Measurements from ENCODE around the gene GTPBP2.

Gene GTPBP2, protein sequence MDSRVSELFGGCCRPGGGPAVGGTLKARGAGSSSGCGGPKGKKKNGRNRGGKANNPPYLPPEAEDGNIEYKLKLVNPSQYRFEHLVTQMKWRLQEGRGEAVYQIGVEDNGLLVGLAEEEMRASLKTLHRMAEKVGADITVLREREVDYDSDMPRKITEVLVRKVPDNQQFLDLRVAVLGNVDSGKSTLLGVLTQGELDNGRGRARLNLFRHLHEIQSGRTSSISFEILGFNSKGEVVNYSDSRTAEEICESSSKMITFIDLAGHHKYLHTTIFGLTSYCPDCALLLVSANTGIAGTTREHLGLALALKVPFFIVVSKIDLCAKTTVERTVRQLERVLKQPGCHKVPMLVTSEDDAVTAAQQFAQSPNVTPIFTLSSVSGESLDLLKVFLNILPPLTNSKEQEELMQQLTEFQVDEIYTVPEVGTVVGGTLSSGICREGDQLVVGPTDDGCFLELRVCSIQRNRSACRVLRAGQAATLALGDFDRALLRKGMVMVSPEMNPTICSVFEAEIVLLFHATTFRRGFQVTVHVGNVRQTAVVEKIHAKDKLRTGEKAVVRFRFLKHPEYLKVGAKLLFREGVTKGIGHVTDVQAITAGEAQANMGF

DNA sequence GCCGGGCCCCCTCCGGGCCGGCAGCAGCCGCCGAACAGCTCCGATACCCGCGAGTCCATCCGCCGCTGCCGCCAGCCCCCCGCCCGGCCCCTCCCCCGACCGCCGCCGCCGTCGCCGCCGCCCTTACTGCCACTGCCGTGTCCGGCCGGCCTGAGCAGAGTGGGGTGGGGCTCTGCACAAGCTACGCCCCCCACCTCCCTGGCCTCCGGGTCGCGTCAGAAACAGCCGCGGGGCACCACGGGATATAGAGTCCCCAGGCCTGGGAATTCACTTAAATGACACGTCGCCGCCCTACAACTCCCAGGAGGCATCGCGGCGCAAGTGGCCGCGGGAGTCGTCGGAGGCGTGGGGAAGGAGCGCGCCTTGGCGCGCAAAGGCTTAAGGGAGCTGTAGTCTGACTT lies at the start of gene GTPBP2:
Gene GTPBP2 (minus strand): TSS at position 161 of the 401 bp plus-strand sequence. CDS start 102 bp downstream, at position 59.
- Histone ChIP-seq H3K4me3 (peak within 1 kb of the TSS; percentile 93 to 99), H3K4me1 (peaks cover 0 to 25% (median 21%) of the 10 kb centered on the region in 4 donors), H3K36me3 (peaks cover 20 to 25% (median 22%) of the 10 kb centered on the region in 3 donors), H3K27ac (peak within 1 kb of the TSS; percentile 93 to 95), H3K9me3 (no peaks in the 10 kb centered on the region), H3K27me3 (no peaks in the 10 kb centered on the region)
- TF ChIP-seq, protein P1, sequence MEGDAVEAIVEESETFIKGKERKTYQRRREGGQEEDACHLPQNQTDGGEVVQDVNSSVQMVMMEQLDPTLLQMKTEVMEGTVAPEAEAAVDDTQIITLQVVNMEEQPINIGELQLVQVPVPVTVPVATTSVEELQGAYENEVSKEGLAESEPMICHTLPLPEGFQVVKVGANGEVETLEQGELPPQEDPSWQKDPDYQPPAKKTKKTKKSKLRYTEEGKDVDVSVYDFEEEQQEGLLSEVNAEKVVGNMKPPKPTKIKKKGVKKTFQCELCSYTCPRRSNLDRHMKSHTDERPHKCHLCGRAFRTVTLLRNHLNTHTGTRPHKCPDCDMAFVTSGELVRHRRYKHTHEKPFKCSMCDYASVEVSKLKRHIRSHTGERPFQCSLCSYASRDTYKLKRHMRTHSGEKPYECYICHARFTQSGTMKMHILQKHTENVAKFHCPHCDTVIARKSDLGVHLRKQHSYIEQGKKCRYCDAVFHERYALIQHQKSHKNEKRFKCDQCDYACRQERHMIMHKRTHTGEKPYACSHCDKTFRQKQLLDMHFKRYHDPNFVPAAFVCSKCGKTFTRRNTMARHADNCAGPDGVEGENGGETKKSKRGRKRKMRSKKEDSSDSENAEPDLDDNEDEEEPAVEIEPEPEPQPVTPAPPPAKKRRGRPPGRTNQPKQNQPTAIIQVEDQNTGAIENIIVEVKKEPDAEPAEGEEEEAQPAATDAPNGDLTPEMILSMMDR (IDR thresholded peaks at IDR 0.05), result no peak
- peak; percentile 99 to 100 for DNase-seq
- intact Hi-C loops (cut with DNase I; ENCODE audit: low total_unique reads), result no loop called here

DNA sequence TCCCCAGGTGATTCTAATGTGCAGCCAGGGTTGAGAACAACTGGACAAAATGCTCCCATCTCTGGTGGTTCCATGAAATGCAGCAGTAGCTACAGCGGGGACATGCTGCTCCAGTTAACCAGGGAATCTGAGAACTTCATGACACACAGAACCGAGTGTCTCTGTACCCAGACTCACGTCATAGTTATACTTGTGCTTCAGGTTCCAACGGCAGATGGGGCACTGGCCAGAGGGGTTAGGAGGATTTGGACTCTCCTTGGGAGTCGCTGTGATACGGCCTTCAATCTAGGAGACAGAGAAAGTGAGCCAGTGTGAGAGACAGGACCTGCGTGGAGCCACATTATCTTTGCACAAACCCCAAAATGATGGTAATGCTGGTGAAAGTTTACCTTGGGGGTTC lies 49.3 kb upstream of the GTPBP2 start:
- no peak for DNase-seq
- H3K9me3 ChIP-seq, result no peaks in the 10 kb centered on the region
- H3K4me3 ChIP-seq, result no peak overlapping the region
- intact Hi-C loops (cut with DNase I; ENCODE audit: low total_unique reads), result loop anchor here (5.0 kb wide), 1 partner anchor 151 kb away; no protein-coding TSS in a partner anchor
- H3K4me1 ChIP-seq, result no peaks in the 10 kb centered on the region
- no peaks in the 10 kb centered on the region for H3K27me3 ChIP-seq
- no peak overlapping the region for H3K27ac ChIP-seq
- TF ChIP-seq, protein P1 (IDR thresholded peaks at IDR 0.05), result no peak
- peaks cover 50 to 85% (median 75%) of the 10 kb centered on the region in 3 donors for H3K36me3 ChIP-seq

DNA sequence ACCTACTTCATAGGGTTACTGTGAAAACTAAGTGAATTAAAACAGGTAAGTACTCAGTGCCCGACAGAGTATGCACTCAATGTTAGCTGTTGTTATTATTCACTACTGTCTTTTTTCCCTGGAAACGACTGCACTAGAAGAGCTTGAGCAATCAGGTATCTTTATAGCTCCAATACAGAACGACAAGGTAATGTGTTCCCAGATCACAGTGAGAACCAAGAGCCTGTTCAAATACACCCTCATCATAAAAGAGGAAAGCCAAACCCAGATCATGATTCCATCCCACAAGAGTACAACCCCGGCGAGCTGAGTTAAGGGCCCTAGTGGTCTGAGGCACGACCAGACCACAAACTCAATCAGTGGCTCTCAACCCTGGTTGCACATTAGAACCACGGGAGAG lies 48.7 kb upstream of the GTPBP2 start:
- peaks cover 50 to 87% (median 79%) of the 10 kb centered on the region in 3 donors for H3K36me3 ChIP-seq
- H3K4me3 ChIP-seq, result no peak overlapping the region
- H3K4me1 ChIP-seq, result no peaks in the 10 kb centered on the region
- TF ChIP-seq, protein P1 (IDR thresholded peaks at IDR 0.05), result no peak
- no peaks in the 10 kb centered on the region for H3K9me3 ChIP-seq
- intact Hi-C loops (cut with DNase I; ENCODE audit: low total_unique reads), result loop anchor here (5.0 kb wide), 1 partner anchor 150 kb away; no protein-coding TSS in a partner anchor
- H3K27ac ChIP-seq, result no peak overlapping the region
- no peaks in the 10 kb centered on the region for H3K27me3 ChIP-seq
- DNase-seq, result no peak

DNA sequence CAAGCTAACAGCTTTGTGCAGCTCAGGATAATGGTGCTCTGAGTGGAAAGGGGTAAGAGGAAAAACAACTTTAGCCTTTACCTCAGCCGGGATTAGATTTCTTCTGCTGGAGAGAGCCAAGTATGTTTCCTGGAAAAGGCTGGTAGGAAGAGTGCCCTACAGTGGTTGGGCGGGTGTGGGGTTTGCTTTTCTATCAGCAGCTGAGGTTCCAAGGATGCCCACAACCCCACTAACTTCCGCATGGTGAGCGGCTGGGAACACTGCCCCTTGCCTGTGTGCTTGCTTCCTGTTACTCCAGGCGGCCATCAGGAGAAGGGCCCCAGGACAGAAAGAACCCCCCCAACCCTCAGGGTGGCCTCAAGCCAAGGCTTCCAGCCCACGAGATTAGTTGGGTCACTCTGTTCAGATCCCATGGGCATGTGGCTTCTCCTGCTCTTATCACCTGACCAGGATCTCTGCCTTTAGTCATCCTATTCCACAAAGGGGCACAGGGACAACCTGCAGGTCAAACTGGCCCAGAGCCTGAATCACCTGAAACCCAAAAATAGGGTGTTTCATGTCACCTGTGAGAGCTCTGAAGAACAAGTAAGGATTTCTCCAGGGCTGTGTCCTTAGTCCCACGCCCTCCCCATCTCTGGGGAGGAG lies 48.0 kb upstream of the GTPBP2 start:
- DNase-seq, result no peak
- H3K4me1 ChIP-seq, result peaks cover 0 to under 1% (median 0%) of the 10 kb centered on the region in 4 donors
- TF ChIP-seq, protein P1 (IDR thresholded peaks at IDR 0.05), result no peak
- no peaks in the 10 kb centered on the region for H3K9me3 ChIP-seq
- no peaks in the 10 kb centered on the region for H3K27me3 ChIP-seq
- no peak overlapping the region for H3K27ac ChIP-seq
- intact Hi-C loops (cut with DNase I; ENCODE audit: low total_unique reads), result loop anchor here (5.0 kb wide), 1 partner anchor 150 kb away; no protein-coding TSS in a partner anchor
- H3K36me3 ChIP-seq, result peaks cover 57 to 94% (median 85%) of the 10 kb centered on the region in 3 donors
- no peak overlapping the region for H3K4me3 ChIP-seq

DNA sequence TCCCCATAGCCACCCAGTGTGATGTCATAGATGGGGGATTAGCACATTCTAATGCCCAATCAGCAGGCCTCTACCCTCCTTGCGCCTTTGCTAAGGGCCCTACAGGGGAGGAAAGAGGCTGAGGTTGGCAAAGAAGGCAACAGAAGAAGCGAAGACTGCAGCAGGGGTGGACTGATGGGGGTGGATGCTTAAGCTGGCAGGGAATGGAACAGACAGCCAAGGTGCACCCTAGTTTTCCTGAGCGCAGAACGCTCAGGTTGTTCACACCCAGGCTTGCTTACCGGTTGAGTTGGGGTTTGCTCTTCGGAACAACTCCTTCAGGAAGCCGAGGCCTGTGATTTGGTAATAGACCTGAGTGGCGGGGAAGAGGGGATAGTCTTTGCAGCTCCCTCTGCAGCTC lies 45.9 kb upstream of the GTPBP2 start:
- Histone ChIP-seq H3K9me3 (no peaks in the 10 kb centered on the region), H3K36me3 (peaks cover 68 to 98% (median 91%) of the 10 kb centered on the region in 3 donors), H3K4me1 (peaks cover 0 to 14% (median 8%) of the 10 kb centered on the region in 4 donors), H3K4me3 (no peak overlapping the region), H3K27ac (no peak overlapping the region), H3K27me3 (no peaks in the 10 kb centered on the region)
- TF ChIP-seq, protein P1 (IDR thresholded peaks at IDR 0.05), result no peak
- intact Hi-C loops (cut with DNase I; ENCODE audit: low total_unique reads), result loop anchor here (5.0 kb wide), 1 partner anchor 148 kb away; no protein-coding TSS in a partner anchor
- no peak for DNase-seq

Measured in tibial artery (tissue), 4 donors.